Upper lobe of left lung (tissue), 4 donors: ENCODE results near the gene SARNP.

Source experiments
- EP300 ChIP-seq, 4 donors: sonication (generic); formaldehyde crosslinking; IDR thresholded peaks; one replicate each; pipeline ENCODE4 v1.5.1; 2017; ENCODE audit warnings: antibody characterized with exemption in 4 of 4, control low read depth in 2 of 4
- POLR2A ChIP-seq, 4 donors: fragments of 450-650 bp; IDR thresholded peaks; one replicate each; pipeline ENCODE4 v1.5.1; 2016 to 2017; ENCODE audit warnings: antibody characterized with exemption in 4 of 4, mild to moderate bottlenecking in 2 of 4
- POLR2AphosphoS5 ChIP-seq, 2 donors: sonication (generic); formaldehyde crosslinking; IDR thresholded peaks; one replicate each; pipeline ENCODE4 v1.5.1; 2017; ENCODE audit warnings: antibody characterized with exemption in 2 of 2
- TF ChIP-seq, protein P1 (sequence below), 6 experiments: fragments of 450-650 bp in 4 of 6; fragments of 200-600 bp in 2 of 6; sonication (generic) in 2 of 6; IDR thresholded peaks; one replicate each; pipeline ENCODE4 v1.5.1; 2016 to 2019; ENCODE audit warnings: antibody characterized with exemption in 6 of 6

DNA sequence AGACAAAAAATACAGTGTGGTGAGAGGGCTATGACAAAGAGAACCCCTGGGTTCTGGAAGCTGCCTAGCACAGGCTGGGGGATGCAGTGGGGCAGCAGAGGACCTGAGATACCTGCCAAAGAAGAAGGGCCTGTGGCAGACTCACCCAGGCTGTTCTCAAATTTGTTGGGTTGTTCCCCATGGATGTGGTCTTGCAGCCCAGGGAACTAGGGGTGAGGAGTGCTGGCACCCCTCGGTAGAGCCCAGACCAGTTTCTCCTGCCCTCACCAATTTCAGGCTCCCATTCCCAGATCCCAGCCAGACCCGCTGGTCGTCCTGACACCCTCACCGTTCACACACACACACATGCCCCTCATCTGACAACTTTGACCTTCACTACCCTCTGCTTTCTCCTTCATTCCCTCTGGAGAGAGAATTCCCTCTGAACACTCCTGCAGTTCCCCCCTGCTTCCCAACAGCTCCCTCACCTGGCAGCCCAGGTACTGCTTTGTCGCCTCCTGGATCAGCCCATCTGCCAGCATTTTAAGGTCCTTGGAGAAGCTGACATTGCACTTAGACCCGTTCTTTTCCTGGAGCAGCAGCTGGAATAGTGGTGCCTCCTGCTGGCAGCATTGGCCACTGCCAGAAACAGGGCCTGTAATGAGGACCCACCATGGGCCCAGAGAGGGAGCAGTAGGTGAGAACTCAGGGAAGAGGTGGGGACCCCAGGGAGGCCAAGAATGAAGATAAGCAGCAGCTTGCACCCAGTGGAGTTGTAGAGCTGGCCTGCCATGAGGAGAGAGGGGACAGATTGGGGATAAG, 80.5 kb downstream of the SARNP start:
- TF ChIP-seq EP300 (IDR thresholded peaks at IDR 0.05), result no peak
- TF ChIP-seq, protein P1, sequence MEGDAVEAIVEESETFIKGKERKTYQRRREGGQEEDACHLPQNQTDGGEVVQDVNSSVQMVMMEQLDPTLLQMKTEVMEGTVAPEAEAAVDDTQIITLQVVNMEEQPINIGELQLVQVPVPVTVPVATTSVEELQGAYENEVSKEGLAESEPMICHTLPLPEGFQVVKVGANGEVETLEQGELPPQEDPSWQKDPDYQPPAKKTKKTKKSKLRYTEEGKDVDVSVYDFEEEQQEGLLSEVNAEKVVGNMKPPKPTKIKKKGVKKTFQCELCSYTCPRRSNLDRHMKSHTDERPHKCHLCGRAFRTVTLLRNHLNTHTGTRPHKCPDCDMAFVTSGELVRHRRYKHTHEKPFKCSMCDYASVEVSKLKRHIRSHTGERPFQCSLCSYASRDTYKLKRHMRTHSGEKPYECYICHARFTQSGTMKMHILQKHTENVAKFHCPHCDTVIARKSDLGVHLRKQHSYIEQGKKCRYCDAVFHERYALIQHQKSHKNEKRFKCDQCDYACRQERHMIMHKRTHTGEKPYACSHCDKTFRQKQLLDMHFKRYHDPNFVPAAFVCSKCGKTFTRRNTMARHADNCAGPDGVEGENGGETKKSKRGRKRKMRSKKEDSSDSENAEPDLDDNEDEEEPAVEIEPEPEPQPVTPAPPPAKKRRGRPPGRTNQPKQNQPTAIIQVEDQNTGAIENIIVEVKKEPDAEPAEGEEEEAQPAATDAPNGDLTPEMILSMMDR (IDR thresholded peaks at IDR 0.05), result peak; percentile 47 to 92 (median 86)
- TF ChIP-seq POLR2AphosphoS5 (IDR thresholded peaks at IDR 0.05), result peak; percentile 8 to 25
- no peak for TF ChIP-seq POLR2A (IDR thresholded peaks at IDR 0.05)
